GM23338 (cell line): Measurements from ENCODE around the gene GRID2. TPM values are rescaled to one million over a fixed set of nuclear protein-coding genes. Genes with fewer than 3 reads are reported as not detected.

Experiments
- ATAC-seq: fragments of 200-7000 bp; cut with Tn5 transposase; 3 replicates; pipeline ENCODE4 v1.9.1; 2020
- DNase-seq: peaks from one replicate; pipeline ENCODE4 v3.0.0-alpha.2; 2015; ENCODE audit warnings: low spot score
- H2AFZ ChIP-seq: fragments of 200-600 bp; sonication (generic); 2 replicates; pipeline ENCODE4 v1.8.0; 2016; ENCODE audit warnings: antibody characterized with exemption, mild to moderate bottlenecking, moderate library complexity
- H3F3A ChIP-seq: fragments of 200-600 bp; sonication (generic); replicated peaks from 2 replicates; pipeline ENCODE4 v1.8.0; 2017; ENCODE audit warnings: antibody characterized with exemption, mixed run types, low read depth
- H3K27ac ChIP-seq: fragments of 200-600 bp; sonication (generic); 2 replicates; pipeline ENCODE4 v1.6.1; 2016; ENCODE audit warnings: low read depth
- H3K27me3 ChIP-seq: fragments of 200-600 bp; sonication (generic); 2 replicates; pipeline ENCODE4 v1.8.0; 2016; ENCODE audit warnings: mild to moderate bottlenecking, mixed run types, moderate library complexity; ENCODE audit not compliant: insufficient read depth
- H3K36me3 ChIP-seq: fragments of 200-600 bp; sonication (generic); 2 replicates; pipeline ENCODE4 v1.8.0; 2016; ENCODE audit warnings: mild to moderate bottlenecking; ENCODE audit not compliant: insufficient read depth
- H3K4me1 ChIP-seq: fragments of 200-600 bp; sonication (generic); 2 replicates; pipeline ENCODE4 v1.8.0; 2016; ENCODE audit warnings: mild to moderate bottlenecking, moderate library complexity; ENCODE audit not compliant: insufficient read depth
- H3K4me2 ChIP-seq: fragments of 200-600 bp; sonication (generic); 2 replicates; pipeline ENCODE4 v1.7.1; 2017; ENCODE audit warnings: mixed run types
- H3K4me3 ChIP-seq: fragments of 200-600 bp; sonication (generic); 2 replicates; pipeline ENCODE4 v1.6.1; 2016; ENCODE audit warnings: mixed run types
- H3K79me2 ChIP-seq: fragments of 200-600 bp; sonication (generic); replicated peaks from 2 replicates; pipeline ENCODE4 v1.8.0; 2017; ENCODE audit warnings: mild to moderate bottlenecking; ENCODE audit not compliant: insufficient read depth
- H3K9me2 ChIP-seq: fragments of 200-600 bp; sonication (generic); 2 replicates; pipeline ENCODE4 v1.8.0; 2017; ENCODE audit not compliant: insufficient read depth
- H4K20me1 ChIP-seq: fragments of 200-600 bp; sonication (generic); replicated peaks from 2 replicates; pipeline ENCODE4 v1.8.0; 2017; ENCODE audit warnings: mild to moderate bottlenecking; ENCODE audit not compliant: insufficient read depth
- H3K27ac Mint-ChIP-seq: 2 replicates; pipeline ENCODE4 v1.8.0; 2020; ENCODE audit warnings: inconsistent platforms, mild to moderate bottlenecking, moderate library complexity, mixed read lengths
- H3K27me3 Mint-ChIP-seq: 3 replicates; pipeline ENCODE4 v1.8.0; 2022; ENCODE audit warnings: low read depth, mild to moderate bottlenecking, moderate library complexity, mixed read lengths, inconsistent platforms; ENCODE audit not compliant: insufficient read depth, poor library complexity
- H3K36me3 Mint-ChIP-seq: 3 replicates; pipeline ENCODE4 v1.8.0; 2021; ENCODE audit warnings: low read depth, mild to moderate bottlenecking, inconsistent platforms, moderate library complexity, mixed read lengths
- H3K4me1 Mint-ChIP-seq: 3 replicates; pipeline ENCODE4 v1.8.0; 2020; ENCODE audit warnings: mild to moderate bottlenecking, inconsistent platforms, mixed read lengths
- H3K4me3 Mint-ChIP-seq: 3 replicates; pipeline ENCODE4 v1.8.0; 2021; ENCODE audit warnings: moderate library complexity, mild to moderate bottlenecking, inconsistent platforms, mixed read lengths
- H3K9me3 Mint-ChIP-seq: 3 replicates; pipeline ENCODE4 v1.8.0; 2020; ENCODE audit warnings: moderate library complexity, mild to moderate bottlenecking, inconsistent platforms, mixed read lengths
- CREB1 ChIP-seq: fragments of 250-450 bp; sonication (Bioruptor Pico); IDR thresholded peaks from 2 replicates; pipeline ENCODE4 v1.5.0; 2020; ENCODE audit warnings: low read depth, mild to moderate bottlenecking, moderate library complexity
- CTCF ChIP-seq, 2 experiments: fragments of 200-600 bp in 1 of 2; sonication (generic) in 1 of 2; conservative IDR thresholded peaks; 2 replicates each; pipeline versions ENCODE4 v1.5.1 to v1.6.1; 2016 to 2017; ENCODE audit warnings: antibody characterized with exemption in 2 of 2, low read depth in 2 of 2, mild to moderate bottlenecking in 2 of 2, moderate library complexity in 1 of 2
- EZH2 ChIP-seq: fragments of 200-600 bp; sonication (generic); IDR thresholded peaks from one replicate; pipeline ENCODE4 v1.8.0; 2017; ENCODE audit warnings: antibody characterized with exemption, mild to moderate bottlenecking, low read depth; ENCODE audit not compliant: unreplicated experiment
- EZH2phosphoT487 ChIP-seq: fragments of 200-600 bp; sonication (generic); IDR thresholded peaks from one replicate; pipeline ENCODE4 v1.8.1; 2018; ENCODE audit warnings: antibody characterized with exemption; ENCODE audit not compliant: unreplicated experiment
- JUNB ChIP-seq: IDR thresholded peaks from one replicate; pipeline ENCODE4 v1.6.1; 2016; ENCODE audit warnings: antibody characterized with exemption; ENCODE audit not compliant: unreplicated experiment
- NANOG ChIP-seq: IDR thresholded peaks from 2 replicates; pipeline ENCODE4 v1.6.1; 2016; ENCODE audit warnings: antibody characterized with exemption, borderline replicate concordance
- POLR2AphosphoS5 ChIP-seq: IDR thresholded peaks from 2 replicates; pipeline ENCODE4 v1.6.1; 2016; ENCODE audit warnings: antibody characterized with exemption, low read depth
- REST ChIP-seq: IDR thresholded peaks from one replicate; pipeline ENCODE4 v1.6.1; 2018; ENCODE audit warnings: antibody characterized with exemption; ENCODE audit not compliant: unreplicated experiment
- STAT1 ChIP-seq: IDR thresholded peaks from one replicate; pipeline ENCODE4 v1.6.1; 2016; ENCODE audit warnings: antibody characterized with exemption; ENCODE audit not compliant: unreplicated experiment
- ZNF114 ChIP-seq: fragments of 250-450 bp; sonication (Bioruptor Pico); IDR thresholded peaks from 2 replicates; pipeline ENCODE4 v1.5.0; 2020; ENCODE audit warnings: mild to moderate bottlenecking, moderate library complexity
- ZNF331 ChIP-seq: fragments of 250-450 bp; sonication (Bioruptor Pico); IDR thresholded peaks from 2 replicates; pipeline ENCODE4 v1.5.0; 2020; ENCODE audit warnings: low read depth, mild to moderate bottlenecking, moderate library complexity
- polyA plus RNA-seq: library from polyadenylated mRNA; unstranded; fragments of >200 nt; fragmentation: Nextera tagmentation; extraction: Ambion mirVana; gene quantifications from 2 replicates; pipeline ENCODE4 v1.2.1, GENCODE V29; 2016
- total RNA-seq: library from RNA; depleted of rRNA; stranded (reverse); fragments of >200 nt; shearing (Covaris generic); gene quantifications from 2 replicates; pipeline ENCODE4 v1.2.3, GENCODE V29; 2014
- TF ChIP-seq, protein P1 (sequence below): IDR thresholded peaks from 2 replicates; pipeline ENCODE4 v1.6.1; 2016; ENCODE audit warnings: antibody characterized with exemption

GRID2 gene
- total and polyA plus RNA-seq, 2 experiments from 2014 or later: 19.9 to 65.4 TPM

DNA sequence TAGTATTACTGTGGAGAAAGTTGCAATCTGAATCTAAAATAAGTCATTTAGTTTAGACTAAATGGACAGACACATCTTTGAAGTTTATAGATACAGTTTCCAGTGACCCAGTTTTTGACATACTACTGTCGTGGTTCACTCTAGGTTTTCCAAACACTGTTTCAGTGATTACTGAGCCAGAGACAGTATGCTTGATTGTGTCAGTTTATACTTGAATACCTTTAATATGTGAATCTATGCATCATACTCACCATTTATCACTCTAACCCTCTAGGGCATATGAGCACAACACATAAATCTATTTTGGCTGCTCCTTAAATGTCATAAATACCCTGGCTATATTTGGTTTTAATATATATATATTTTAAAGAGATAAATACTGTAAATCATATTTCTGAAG is 173.5 kb downstream of the GRID2 start:
- no peaks in the 10 kb centered on the region for H3K9me3 Mint-ChIP-seq
- ATAC-seq: no peak

GRCh38 chr4:92483341-92483740 is 179.6 kb downstream of the GRID2 start:
- no peak for ATAC-seq
- H3K36me3 ChIP-seq: no peaks in the 10 kb centered on the region
- H3K27ac ChIP-seq: peak overlapping the region; percentile 45
- H3K4me2 ChIP-seq: 0 out of 2 replicates have a peak overlapping the region, but pooled peaks have one; percentile 34
- Mint-ChIP-seq H3K27me3 (peaks cover 2% of the 10 kb centered on the region), H3K4me3 (no peak overlapping the region; the same call in 2 of the 3 replicates), H3K9me3 (no peaks in the 10 kb centered on the region), H3K36me3 (no peaks in the 10 kb centered on the region), H3K27ac (peak overlapping the region; percentile 65), H3K4me1 (peaks cover 69% of the 10 kb centered on the region)
- peaks cover 68% of the 10 kb centered on the region for H3K4me1 ChIP-seq
- no peak for DNase-seq
- H3K9me2 ChIP-seq: no peaks in the 10 kb centered on the region
- peaks cover 99% of the 10 kb centered on the region for H3K79me2 ChIP-seq
- H4K20me1 ChIP-seq: peaks cover 16% of the 10 kb centered on the region; the same call in 1 of the 2 replicates
- TF ChIP-seq, protein P1, sequence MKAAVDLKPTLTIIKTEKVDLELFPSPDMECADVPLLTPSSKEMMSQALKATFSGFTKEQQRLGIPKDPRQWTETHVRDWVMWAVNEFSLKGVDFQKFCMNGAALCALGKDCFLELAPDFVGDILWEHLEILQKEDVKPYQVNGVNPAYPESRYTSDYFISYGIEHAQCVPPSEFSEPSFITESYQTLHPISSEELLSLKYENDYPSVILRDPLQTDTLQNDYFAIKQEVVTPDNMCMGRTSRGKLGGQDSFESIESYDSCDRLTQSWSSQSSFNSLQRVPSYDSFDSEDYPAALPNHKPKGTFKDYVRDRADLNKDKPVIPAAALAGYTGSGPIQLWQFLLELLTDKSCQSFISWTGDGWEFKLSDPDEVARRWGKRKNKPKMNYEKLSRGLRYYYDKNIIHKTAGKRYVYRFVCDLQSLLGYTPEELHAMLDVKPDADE: no peak
- TF ChIP-seq ZNF331 (CRISPR knock-in tag): no peak
- no peak for TF ChIP-seq POLR2AphosphoS5
- no peak for TF ChIP-seq REST
- TF ChIP-seq NANOG: no peak
- no peak for TF ChIP-seq CREB1 (CRISPR knock-in tag)
- TF ChIP-seq ZNF114 (CRISPR knock-in tag): no peak
- TF ChIP-seq STAT1: no peak
- no peak for TF ChIP-seq JUNB
- H3K27me3 ChIP-seq: no peaks in the 10 kb centered on the region
- no peak overlapping the region for H2AFZ ChIP-seq
- no peaks in the 10 kb centered on the region for H3F3A ChIP-seq
- H3K4me3 ChIP-seq: no peak overlapping the region

More for the DNA sequence above, 173.5 kb downstream of the GRID2 start:
- H3K4me3 ChIP-seq: no peak overlapping the region
- Mint-ChIP-seq H3K27ac (no peak overlapping the region), H3K4me3 (no peak overlapping the region), H3K27me3 (peaks cover 2% of the 10 kb centered on the region), H3K36me3 (no peaks in the 10 kb centered on the region), H3K4me1 (peaks cover 67% of the 10 kb centered on the region)
- H3K27ac ChIP-seq: no peak overlapping the region
- H3K36me3 ChIP-seq: no peaks in the 10 kb centered on the region
- no peaks in the 10 kb centered on the region for H3K27me3 ChIP-seq
- peaks cover 27% of the 10 kb centered on the region for H4K20me1 ChIP-seq
- TF ChIP-seq EZH2phosphoT487: no peak
- TF ChIP-seq STAT1: no peak
- no peak for TF ChIP-seq JUNB
- TF ChIP-seq EZH2: no peak
- TF ChIP-seq, protein P1: no peak
- TF ChIP-seq CTCF (conservative IDR thresholded peaks at IDR 0.05; ENCODE audit: low read depth in 2 of 2): no peak
- peaks cover 100% of the 10 kb centered on the region for H3K79me2 ChIP-seq
- no peaks in the 10 kb centered on the region for H3F3A ChIP-seq
- H3K4me1 ChIP-seq: peaks cover 61% of the 10 kb centered on the region
- peak overlapping the region; percentile 47 for H3K4me2 ChIP-seq
- H3K9me2 ChIP-seq: no peaks in the 10 kb centered on the region
- H2AFZ ChIP-seq: no peak overlapping the region
- no peak for DNase-seq
